Osteoblast (primary cell): ENCODE measurements around the gene GORASP2. TPM values are rescaled to one million over a fixed set of nuclear protein-coding genes. Genes with fewer than 3 reads are reported as not detected.
A peak's percentile ranks its signal among the peaks of the same experiment; 100 is the strongest.

Experiments
- DNase-seq: peaks from one replicate; pipeline ENCODE4 v3.0.0; 2011; ENCODE audit warnings: low spot score, mixed read lengths; ENCODE audit not compliant: insufficient read length; ENCODE audit errors: missing footprints
- H2AFZ ChIP-seq: 2 replicates; pipeline ENCODE4 v1.6.0; 2011; ENCODE audit warnings: mild to moderate bottlenecking, low read length
- H3K27ac ChIP-seq: 2 replicates; pipeline ENCODE4 v1.5.1; 2011; ENCODE audit warnings: mild to moderate bottlenecking, low read depth, low read length, moderate library complexity
- H3K27me3 ChIP-seq: 2 replicates; pipeline ENCODE4 v1.6.0; 2012; ENCODE audit warnings: mild to moderate bottlenecking, control low read depth, inconsistent platforms, low read length, moderate library complexity; ENCODE audit not compliant: insufficient read depth
- H3K36me3 ChIP-seq: 2 replicates; pipeline ENCODE4 v1.5.1; 2011; ENCODE audit warnings: mild to moderate bottlenecking, low read length, control low read depth, moderate library complexity; ENCODE audit not compliant: insufficient read depth
- H3K4me1 ChIP-seq: 2 replicates; pipeline ENCODE4 v1.5.1; 2011; ENCODE audit warnings: mild to moderate bottlenecking, low read length, control low read depth, moderate library complexity; ENCODE audit not compliant: insufficient read depth
- H3K4me2 ChIP-seq: 2 replicates; pipeline ENCODE4 v1.6.0; 2011; ENCODE audit warnings: mild to moderate bottlenecking, low read length; ENCODE audit not compliant: insufficient read depth
- H3K4me3 ChIP-seq: fragments of 200-600 bp; sonication (generic); 3 replicates; pipeline ENCODE4 v1.5.1; 2012; ENCODE audit warnings: mild to moderate bottlenecking, low read length, inconsistent platforms; ENCODE audit not compliant: insufficient read depth
- H3K79me2 ChIP-seq: 2 replicates; pipeline ENCODE4 v1.6.0; 2012; ENCODE audit warnings: mild to moderate bottlenecking, low read length, control low read depth, inconsistent platforms; ENCODE audit not compliant: insufficient read depth
- H3K9me3 ChIP-seq: 2 replicates; pipeline ENCODE4 v1.5.1; 2011; ENCODE audit warnings: low read depth, low read length, control low read depth
- H4K20me1 ChIP-seq: 2 replicates; pipeline ENCODE4 v1.6.0; 2012; ENCODE audit warnings: mild to moderate bottlenecking, low read length, control low read depth; ENCODE audit not compliant: insufficient read depth
- total RNA-seq: library from RNA; depleted of rRNA; stranded (reverse); fragments of >200 nt; gene quantifications from 2 replicates; pipeline ENCODE4 v1.2.3, GENCODE V29; 2012
- TF ChIP-seq, protein P1 (sequence below): IDR thresholded peaks from 2 replicates; pipeline ENCODE4 v1.5.1; 2011; ENCODE audit warnings: mild to moderate bottlenecking, low read depth, low read length, moderate library complexity; ENCODE audit errors: extremely low read depth

The GORASP2 gene
- total RNA-seq, 1 donor, result 51.8 TPM

DNA sequence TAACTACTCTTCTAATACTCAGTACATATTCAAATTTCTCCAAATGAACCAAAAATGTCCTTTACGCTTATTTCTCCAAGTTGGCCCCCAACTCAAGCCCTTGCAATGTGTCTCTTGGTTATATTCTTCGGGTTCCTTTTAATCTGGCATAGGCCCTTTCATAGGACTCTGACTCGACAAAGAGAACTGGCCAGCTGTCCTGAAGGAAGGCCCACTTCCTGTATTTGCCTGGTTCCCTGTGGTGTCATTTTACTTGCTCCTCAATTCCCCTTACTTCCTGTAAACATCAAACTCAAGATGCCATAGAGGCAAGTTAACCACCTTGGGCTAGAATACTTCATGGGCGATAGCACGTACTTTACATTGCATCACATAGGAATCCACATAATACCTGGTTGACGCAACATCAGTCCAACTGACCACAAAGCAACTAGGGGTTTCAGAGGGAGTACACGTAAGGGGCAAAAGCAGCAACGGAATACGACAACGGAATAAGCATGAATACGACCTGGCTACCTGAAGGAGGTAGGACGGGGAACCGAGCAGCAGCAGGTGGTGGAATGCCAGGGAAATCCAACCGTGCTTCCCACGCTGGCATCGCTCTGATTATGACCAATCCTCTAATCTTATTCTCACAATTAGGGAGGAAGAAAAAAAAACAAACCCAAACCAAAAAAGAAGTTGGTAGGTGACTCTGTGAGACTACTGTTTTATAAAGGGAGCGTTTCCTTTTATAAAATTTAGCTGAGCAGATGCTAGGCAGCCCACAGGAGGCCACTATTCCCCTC, 823 bp upstream of the GORASP2 start:
- Histone ChIP-seq H3K4me3 (peak overlapping the region; percentile 63), H4K20me1 (peaks cover 35% of the 10 kb centered on the region), H3K36me3 (no peaks in the 10 kb centered on the region)

DNA sequence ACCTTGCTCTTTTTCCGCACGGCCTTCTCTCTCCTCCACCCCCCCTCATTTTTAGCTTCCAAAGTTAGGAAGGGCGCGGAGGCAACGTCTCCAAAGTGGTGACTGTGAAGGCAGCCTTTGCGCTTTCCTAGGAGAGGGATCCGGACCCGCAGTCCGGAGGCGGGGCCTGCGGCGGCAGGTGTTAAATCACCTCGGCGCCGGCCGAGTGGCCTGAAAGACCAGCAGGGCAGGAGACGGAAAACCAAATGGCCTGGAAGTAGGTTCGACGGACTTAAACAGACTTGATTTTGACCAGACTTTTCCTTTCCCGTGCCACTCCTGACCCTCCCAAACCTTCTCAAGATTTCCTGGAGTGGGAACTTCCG, 615 bp downstream of the GORASP2 start:
- Histone ChIP-seq H3K4me3 (peak overlapping the region; percentile 93), H4K20me1 (peaks cover 48% of the 10 kb centered on the region), H3K27me3 (no peaks in the 10 kb centered on the region), H3K4me2 (peak overlapping the region; percentile 99), H3K9me3 (no peaks in the 10 kb centered on the region), H3K79me2 (peaks cover 56% of the 10 kb centered on the region), H3K36me3 (peaks cover 3% of the 10 kb centered on the region), H2AFZ (peak overlapping the region; percentile 83), H3K4me1 (peaks cover 26% of the 10 kb centered on the region), H3K27ac (peak overlapping the region; percentile 91)
- peak; percentile 66 for DNase-seq
- TF ChIP-seq, protein P1, sequence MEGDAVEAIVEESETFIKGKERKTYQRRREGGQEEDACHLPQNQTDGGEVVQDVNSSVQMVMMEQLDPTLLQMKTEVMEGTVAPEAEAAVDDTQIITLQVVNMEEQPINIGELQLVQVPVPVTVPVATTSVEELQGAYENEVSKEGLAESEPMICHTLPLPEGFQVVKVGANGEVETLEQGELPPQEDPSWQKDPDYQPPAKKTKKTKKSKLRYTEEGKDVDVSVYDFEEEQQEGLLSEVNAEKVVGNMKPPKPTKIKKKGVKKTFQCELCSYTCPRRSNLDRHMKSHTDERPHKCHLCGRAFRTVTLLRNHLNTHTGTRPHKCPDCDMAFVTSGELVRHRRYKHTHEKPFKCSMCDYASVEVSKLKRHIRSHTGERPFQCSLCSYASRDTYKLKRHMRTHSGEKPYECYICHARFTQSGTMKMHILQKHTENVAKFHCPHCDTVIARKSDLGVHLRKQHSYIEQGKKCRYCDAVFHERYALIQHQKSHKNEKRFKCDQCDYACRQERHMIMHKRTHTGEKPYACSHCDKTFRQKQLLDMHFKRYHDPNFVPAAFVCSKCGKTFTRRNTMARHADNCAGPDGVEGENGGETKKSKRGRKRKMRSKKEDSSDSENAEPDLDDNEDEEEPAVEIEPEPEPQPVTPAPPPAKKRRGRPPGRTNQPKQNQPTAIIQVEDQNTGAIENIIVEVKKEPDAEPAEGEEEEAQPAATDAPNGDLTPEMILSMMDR, result no peak

More for the DNA sequence above, 823 bp upstream of the GORASP2 start:
- TF ChIP-seq, protein P1, result no peak
- Histone ChIP-seq H3K27me3 (no peaks in the 10 kb centered on the region), H3K27ac (peak overlapping the region; percentile 63), H3K79me2 (peaks cover 42% of the 10 kb centered on the region), H3K4me1 (peaks cover 26% of the 10 kb centered on the region), H3K9me3 (no peaks in the 10 kb centered on the region), H3K4me2 (peak overlapping the region; percentile 81), H2AFZ (peak overlapping the region; percentile 79)
- peak; percentile 78 for DNase-seq

DNA sequence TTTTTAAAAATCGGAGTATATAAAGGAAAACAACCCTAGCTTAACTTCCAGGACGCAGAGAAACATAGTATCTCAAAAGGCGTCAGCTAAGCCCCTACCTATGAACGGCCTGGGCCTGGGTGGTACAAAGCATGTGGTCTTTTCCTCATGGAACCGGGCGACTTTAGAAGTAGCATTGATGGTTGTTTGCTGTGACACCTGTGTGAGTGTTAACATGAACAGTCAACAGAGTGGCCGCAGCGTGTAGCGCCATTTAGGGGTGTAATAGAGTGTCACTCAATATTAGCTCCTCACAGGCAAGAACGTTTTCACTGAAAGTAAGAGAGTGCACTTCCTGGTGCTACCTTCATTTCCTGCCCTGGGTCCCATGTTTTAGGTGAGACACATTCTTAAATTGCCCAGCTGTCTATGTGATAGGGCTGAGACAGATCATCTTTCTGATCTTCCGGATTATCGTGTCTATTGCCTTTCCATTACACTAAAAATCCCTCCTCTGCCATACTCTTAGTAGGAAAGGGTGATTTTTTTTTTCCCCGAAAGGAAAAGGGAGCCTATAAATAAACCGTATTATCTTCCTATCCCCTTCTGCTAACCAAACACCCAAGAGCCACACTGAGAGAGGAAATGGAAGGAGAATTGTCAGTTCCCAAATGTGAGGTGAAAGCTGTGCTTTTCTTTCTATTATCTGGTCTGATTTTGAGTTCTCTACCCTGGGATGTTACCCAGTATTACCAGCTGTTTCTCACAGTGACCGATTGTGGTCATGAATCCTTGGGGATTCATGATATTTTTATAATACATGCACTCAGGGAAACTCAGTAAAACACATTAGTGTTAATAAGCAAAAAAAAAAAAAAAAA, 1.3 kb downstream of the GORASP2 start:
- Histone ChIP-seq H3K4me1 (peaks cover 26% of the 10 kb centered on the region), H3K9me3 (no peaks in the 10 kb centered on the region), H3K4me3 (peak overlapping the region; percentile 93), H3K27ac (peak overlapping the region; percentile 91), H3K79me2 (peaks cover 63% of the 10 kb centered on the region), H2AFZ (peak overlapping the region; percentile 83), H3K27me3 (no peaks in the 10 kb centered on the region), H3K4me2 (peak overlapping the region; percentile 99), H3K36me3 (peaks cover 3% of the 10 kb centered on the region), H4K20me1 (peaks cover 54% of the 10 kb centered on the region)
- TF ChIP-seq, protein P1, result no peak
- peak; percentile 76 for DNase-seq

DNA sequence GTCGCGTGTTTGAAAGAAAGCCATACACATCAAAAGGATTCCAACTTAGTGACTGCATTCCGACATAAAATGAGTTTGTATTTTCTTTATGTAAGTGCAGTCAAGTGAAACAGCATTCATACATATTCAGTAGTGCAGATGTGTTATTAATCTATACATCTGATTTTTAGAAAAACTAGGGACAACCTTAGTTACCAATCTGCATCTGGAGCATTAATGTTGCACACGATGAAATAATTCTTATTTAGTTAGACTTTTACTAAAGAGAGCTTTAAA, 1.9 kb downstream of the GORASP2 start:
- H3K4me2 ChIP-seq, result peak overlapping the region; percentile 99
- H4K20me1 ChIP-seq, result peaks cover 60% of the 10 kb centered on the region
- peak overlapping the region; percentile 91 for H3K27ac ChIP-seq
- no peak for DNase-seq
- no peaks in the 10 kb centered on the region for H3K27me3 ChIP-seq
- H3K36me3 ChIP-seq, result peaks cover 3% of the 10 kb centered on the region
- peaks cover 26% of the 10 kb centered on the region for H3K4me1 ChIP-seq
- H3K79me2 ChIP-seq, result peaks cover 69% of the 10 kb centered on the region
- TF ChIP-seq, protein P1, result no peak
- H2AFZ ChIP-seq, result no peak overlapping the region
- H3K9me3 ChIP-seq, result no peaks in the 10 kb centered on the region
- peak overlapping the region; percentile 93 for H3K4me3 ChIP-seq
